ENCODE data around the gene LCE3A.

LCE3A gene

DNA sequence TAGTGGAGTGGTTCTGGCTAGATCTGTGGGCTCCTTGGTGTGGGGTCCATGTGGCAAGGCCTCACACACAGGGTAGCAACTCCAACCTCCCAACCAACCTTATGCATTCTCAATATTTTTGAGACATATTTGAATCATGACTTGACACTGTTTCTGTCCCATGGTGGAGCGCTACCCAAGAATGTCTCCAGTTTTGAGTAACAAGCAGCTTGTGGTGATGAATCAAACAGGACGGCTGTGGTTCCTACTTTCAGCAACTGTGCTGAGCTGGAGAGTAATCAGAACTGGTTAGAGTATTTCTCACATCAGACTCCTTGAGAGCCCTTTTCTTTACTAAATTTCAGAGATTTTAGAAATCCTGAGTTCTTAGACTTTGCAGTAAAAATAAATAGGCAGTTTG lies 45.7 kb downstream of the LCE3A start:
- TF ChIP-seq, protein P1, sequence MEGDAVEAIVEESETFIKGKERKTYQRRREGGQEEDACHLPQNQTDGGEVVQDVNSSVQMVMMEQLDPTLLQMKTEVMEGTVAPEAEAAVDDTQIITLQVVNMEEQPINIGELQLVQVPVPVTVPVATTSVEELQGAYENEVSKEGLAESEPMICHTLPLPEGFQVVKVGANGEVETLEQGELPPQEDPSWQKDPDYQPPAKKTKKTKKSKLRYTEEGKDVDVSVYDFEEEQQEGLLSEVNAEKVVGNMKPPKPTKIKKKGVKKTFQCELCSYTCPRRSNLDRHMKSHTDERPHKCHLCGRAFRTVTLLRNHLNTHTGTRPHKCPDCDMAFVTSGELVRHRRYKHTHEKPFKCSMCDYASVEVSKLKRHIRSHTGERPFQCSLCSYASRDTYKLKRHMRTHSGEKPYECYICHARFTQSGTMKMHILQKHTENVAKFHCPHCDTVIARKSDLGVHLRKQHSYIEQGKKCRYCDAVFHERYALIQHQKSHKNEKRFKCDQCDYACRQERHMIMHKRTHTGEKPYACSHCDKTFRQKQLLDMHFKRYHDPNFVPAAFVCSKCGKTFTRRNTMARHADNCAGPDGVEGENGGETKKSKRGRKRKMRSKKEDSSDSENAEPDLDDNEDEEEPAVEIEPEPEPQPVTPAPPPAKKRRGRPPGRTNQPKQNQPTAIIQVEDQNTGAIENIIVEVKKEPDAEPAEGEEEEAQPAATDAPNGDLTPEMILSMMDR (IDR thresholded peaks at IDR 0.05; ENCODE audit: insufficient read depth, missing control alignments), result no peak
- DNase-seq (ENCODE audit: insufficient read length, low spot score) (no peak), FAIRE-seq (no peak)

All from D721Med (cell line).